NOMO-1 (cell line): ENCODE results near the gene CTRB1.
"Not testable (repeated sequence)": the region's sequence is repeated elsewhere in the genome, so short reads cannot be mapped to it uniquely, and the experiment has no call there.

ENCODE experiments used
- DNase-seq, 2 experiments: peaks; one replicate each; lab custom pipeline; 2025; ENCODE audit not compliant: unreplicated experiment in 2 of 2; lab: John Stamatoyannopoulos, UW

The CTRB1 gene

GRCh38 chr16:75203667-75204409 lies 14.9 kb upstream of the CTRB1 start:
- no peak for DNase-seq

DNA sequence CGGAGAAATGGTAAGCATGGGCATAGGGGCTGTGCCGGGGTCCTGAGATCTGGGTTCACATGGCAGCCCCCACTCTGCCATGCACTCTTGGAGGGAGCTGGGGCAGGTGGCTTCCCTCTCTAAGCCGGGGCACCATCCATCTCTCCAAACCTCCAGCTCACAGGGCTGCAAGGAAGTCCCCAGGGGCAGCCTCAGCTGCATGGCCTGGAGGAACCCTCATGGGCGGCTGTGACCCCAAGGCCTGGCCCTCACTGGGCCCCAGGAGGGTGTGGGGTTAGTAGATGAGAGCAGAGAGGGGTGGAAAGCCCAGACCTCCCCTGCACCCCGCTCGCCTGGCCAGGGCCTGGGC lies 14.4 kb upstream of the CTRB1 start:
- no peak for DNase-seq

DNA sequence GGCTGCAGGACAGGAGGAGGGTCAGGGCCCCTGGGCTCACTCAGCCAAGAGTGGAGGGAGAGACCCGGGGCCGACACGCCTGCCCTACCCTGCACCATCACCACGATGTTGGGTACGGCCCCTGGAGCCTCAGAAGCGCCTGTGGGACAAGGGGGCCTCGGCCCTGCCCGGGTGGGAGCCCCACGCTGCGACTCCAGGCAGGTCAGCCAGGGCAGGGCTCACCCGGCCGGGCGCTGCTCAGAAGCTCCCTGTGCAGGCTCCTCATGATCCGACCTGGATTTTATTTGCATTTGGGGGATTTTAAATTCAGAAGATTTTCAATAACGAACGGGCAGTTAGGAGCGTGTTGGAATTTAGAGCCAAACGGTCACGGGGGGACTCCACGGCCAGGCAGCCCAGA lies 13.9 kb upstream of the CTRB1 start:
- not testable (repeated sequence) for DNase-seq

GRCh38 chr16:75205438-75205837 lies 13.3 kb upstream of the CTRB1 start:
- DNase-seq, result not testable (repeated sequence)

GRCh38 chr16:75205961-75206748 lies 12.6 kb upstream of the CTRB1 start:
- DNase-seq, result not testable (repeated sequence)

DNA sequence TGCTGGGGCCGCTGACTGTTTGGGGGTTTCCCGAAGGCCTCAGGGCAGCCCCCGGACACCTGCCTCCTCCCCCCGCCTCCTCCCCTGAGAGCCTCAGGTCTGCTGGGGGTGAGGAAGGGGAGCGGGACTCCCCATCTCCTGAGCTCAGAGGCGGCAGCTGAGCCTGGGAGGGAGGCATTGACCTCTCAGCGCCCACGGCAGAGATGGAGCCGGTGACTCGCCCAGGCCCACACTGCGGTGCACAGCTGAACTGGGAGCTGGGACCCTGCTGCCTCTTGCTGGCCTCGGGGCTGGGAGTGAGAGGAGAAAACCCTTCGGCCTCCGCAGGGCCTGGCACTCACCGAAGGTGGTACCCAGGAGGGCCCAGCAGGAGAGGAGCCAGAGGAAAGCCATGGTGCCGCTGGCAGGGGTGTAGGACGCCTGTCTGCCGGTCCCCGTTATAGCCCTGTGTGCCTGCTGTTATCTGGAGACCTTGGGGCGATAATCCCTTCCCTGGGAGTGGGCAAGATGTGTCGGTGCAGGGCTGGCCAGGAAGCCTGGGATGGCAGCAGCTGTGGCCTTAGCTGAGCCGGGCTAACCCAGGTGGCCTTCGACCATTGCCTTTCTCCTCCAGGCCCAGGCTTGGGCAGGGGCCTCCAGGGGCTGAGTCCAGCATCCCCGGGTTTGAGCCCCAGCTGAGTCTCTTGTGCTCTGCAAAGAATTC lies 11.9 kb upstream of the CTRB1 start, which contains the start of gene CTRB2:
TSS of gene CTRB2 (minus strand) at position 413 of the 703 bp plus-strand sequence. CDS start at position 393, 20 bp downstream.
- no peak for DNase-seq

GRCh38 chr16:75207831-75208230 lies 11.0 kb upstream of the CTRB1 start:
- no peak for DNase-seq

DNA sequence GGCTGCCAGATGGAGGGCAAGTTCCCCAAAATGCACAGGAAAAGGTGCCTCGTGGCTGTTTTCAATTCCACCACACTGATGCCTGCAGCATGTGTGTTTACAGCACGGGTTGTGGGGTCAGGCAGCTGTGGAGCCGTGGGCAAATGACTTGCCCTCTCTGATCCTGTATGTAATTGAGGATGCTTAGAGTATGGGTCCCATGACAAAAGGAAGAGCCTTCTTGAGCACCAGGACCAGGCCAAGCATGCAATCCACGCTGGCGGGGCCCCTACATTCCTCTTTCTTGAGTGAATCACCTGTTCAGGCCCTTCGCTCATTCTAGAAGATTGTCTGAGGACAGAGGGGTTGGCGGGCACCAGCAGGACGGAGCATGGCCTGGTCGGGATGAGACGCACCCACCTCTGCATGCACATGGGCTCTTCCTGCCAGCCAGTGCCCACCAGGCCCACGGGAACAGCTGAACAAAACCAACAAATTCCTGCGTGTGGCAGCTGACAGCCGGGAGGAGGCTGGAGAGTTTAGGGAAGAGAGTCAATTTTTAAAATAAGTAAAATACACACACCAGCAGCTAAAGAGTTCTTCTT lies 10.5 kb upstream of the CTRB1 start:
- DNase-seq, result no peak

DNA sequence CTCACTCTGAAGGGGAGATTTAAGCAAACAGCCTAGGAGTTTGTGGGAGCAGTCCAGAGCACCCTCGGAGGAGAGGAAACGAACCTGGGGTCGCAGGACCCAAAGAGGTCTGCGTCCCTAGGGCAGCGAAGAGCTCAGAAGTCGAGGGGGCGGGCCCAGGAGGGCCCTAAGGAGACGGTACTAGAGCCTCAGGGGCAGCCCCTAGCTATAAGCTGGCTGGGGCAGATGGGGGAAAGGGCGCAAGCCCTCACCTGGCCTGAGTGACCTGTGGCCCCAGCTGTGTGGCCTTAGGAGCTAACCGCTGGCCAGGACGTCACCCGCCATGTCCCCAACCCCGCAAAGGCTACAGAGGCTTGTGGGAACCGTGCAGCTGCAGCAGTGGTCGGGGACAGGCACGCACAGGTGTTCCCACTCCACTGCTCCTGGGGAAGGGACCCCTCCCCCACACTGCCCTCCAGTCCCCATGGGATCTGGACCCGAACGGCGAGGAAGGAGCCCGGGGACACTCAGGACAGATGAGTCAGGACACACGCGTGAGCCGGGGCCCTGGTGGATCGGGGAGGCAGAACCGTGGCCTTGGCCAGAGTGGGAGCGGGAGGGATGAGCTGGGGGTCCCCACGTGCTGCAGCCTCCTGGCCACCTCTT lies 9.8 kb upstream of the CTRB1 start:
- DNase-seq, result no peak

- not testable (repeated sequence) for DNase-seq
These were observed 9.3 kb upstream of the CTRB1 start for GRCh38 chr16:75209514-75209913.

DNA sequence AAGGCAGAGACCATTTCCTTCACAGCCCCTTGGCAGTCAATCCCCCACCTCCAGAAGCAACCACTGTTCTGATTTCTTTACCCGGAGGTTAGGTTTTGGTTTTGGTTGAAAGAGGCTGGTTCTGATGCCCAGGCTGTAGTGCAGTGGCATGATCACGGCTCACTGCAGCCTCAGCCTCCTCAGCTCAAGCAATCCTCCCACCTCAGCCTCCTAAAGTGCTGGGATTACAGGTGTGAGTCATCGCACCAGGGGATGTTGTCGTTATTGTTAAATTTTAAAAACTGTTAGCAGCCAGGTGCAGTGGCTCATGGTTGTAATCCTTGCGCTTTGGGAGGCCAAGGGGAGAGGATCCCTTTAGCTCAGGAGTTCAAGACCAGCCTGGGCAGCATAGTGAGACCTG lies 8.8 kb upstream of the CTRB1 start:
- DNase-seq, result no peak

DNA sequence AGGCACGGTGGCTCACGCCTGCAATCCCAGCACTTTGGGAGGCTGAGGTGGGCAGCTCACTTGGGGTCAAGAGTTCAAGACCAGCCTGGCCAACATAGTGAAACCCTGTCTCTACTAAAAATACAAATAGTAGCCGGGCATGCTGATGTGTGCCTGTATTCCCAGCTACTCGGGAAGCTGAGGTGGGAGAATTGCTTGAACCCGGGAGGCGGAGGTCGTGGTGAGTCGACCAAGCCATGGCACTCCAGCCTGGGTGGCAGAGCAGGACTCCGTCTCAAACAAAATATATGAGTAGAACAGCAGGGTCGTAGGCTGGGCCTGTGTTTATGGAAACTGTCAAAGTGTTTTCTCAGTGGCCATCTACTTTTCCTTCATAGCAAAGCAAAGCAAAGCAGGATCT lies 7.5 kb upstream of the CTRB1 start:
- not testable (repeated sequence) for DNase-seq

GRCh38 chr16:75216127-75216526 lies 2.7 kb upstream of the CTRB1 start:
- DNase-seq, result no peak

DNA sequence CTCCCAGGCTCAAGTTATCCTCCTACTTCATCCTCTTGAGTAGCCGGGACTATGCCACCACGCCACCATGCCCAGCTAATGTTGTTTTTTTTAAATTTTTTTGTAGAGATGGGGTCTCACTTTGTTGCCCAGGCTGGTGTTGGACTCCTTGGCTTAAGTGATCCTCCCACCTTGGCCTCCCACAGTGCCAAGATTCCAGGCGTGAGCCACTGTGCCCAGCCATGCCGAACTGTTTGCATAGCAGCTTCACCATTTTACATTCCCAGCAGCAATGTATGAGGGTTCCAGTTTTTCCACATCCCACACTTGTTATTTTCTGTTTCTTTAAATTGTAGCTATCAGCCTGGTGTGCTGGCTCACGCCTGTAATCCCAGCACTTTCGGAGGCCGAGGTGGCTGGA lies 2.2 kb upstream of the CTRB1 start:
- no peak for DNase-seq

DNA sequence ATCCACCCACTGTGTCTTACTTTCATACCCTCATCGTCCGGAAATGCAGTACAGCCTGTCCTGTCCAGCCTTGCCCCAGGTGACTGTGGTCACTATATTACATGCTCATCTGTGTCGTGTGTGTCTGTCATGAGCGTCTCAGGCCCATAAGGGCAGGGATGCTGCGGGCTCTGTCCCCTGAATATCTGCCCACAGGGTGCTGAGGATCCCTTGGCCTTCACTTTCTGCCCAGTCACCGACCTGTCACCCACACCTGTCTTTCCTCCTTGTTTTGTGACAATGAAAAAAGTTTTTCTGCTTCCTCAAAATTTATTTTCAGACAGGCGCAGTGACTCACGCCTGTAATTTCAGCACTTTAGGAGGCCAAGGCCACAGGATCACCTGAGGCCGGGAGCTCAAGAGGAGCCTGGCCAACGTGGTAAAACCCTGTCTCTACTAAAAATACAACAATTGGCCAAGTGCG lies 1.4 kb upstream of the CTRB1 start:
- peak; percentile 26 to 34 for DNase-seq

GRCh38 chr16:75219088-75219487 lies 300 bp downstream of the CTRB1 start:
- no peak for DNase-seq

DNA sequence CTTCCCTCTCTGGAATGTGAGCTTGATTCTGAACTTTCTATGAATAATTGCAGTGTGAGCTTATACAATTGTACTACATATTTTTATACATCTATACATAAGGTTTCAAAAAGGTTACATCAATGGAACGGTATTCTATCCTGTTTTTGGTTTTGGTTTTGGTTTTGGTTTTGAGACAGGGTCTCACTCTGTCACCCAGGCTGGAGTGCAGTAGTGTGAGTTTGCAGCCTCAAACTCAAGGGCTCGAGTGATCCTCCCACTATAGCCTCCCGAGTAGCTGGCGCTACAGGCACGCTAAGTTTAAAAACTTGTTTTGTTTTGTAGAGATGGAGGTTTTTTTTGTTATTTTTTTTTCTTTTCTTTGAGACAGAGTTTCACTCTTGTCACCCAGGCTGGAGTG lies 1.1 kb downstream of the CTRB1 start:
- DNase-seq, result no peak

DNA sequence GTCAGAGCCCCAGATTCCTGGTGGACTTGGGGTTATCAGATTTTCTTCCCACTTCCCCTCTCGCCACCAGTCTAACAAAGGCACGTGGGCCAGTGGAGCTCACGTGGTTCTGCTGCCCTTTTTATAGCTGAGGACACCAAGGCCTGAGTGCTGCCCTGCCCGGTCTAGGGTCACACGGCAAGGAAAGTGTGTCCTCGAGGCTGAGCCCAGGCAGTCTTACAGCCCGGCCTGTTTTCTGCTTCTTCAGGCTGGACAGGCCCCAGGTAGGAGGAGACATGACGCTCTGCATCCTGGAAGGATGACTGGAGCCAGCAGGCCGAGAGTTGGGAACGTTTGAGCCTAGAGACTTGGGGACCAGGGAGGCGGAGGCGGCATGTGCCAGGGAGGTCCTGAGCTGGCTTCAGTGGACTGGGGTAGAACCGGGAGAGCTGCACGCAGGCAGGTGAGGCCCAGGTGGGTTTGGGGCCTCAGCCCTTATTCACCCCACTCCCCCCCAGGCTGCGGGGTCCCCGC lies 3.5 kb downstream of the CTRB1 start:
- no peak for DNase-seq

DNA sequence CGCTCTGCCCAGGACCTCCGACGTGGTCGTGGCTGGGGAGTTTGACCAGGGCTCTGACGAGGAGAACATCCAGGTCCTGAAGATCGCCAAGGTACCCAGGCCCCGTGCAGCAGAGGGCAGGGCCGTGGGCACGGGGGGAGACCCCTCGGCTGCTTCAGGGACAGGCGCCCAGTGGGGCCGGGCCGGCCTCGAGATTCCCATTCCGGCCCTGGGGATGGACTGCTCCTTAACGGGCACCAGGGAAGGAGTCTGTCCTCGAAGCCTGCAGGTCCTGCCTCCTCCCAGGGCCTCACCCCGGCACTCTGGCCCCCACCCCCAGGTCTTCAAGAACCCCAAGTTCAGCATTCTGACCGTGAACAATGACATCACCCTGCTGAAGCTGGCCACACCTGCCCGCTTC lies 4.3 kb downstream of the CTRB1 start:
- DNase-seq, result not testable (repeated sequence)

GRCh38 chr16:75224306-75225082 lies 5.7 kb downstream of the CTRB1 start:
- no peak for DNase-seq
